HL-60 (cell line): Measurements from ENCODE around the gene CPB1.

Source experiments
- GABPA ChIP-seq: IDR thresholded peaks from 2 replicates; pipeline ENCODE4 v1.6.1; 2012; ENCODE audit warnings: low read depth
- REST ChIP-seq: IDR thresholded peaks from 2 replicates; pipeline ENCODE4 v1.6.1; 2012; ENCODE audit warnings: low read depth; ENCODE audit not compliant: insufficient replicate concordance
- TF ChIP-seq, protein P1 (sequence below): IDR thresholded peaks from one replicate; pipeline ENCODE4 v1.5.1; 2011; ENCODE audit warnings: low read length, control low read depth, inconsistent platforms; ENCODE audit not compliant: insufficient read depth

GRCh38 chr3:148816427-148816826, 11.2 kb upstream of the CPB1 start:
- TF ChIP-seq, protein P1, sequence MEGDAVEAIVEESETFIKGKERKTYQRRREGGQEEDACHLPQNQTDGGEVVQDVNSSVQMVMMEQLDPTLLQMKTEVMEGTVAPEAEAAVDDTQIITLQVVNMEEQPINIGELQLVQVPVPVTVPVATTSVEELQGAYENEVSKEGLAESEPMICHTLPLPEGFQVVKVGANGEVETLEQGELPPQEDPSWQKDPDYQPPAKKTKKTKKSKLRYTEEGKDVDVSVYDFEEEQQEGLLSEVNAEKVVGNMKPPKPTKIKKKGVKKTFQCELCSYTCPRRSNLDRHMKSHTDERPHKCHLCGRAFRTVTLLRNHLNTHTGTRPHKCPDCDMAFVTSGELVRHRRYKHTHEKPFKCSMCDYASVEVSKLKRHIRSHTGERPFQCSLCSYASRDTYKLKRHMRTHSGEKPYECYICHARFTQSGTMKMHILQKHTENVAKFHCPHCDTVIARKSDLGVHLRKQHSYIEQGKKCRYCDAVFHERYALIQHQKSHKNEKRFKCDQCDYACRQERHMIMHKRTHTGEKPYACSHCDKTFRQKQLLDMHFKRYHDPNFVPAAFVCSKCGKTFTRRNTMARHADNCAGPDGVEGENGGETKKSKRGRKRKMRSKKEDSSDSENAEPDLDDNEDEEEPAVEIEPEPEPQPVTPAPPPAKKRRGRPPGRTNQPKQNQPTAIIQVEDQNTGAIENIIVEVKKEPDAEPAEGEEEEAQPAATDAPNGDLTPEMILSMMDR: no peak
- TF ChIP-seq REST: no peak
- TF ChIP-seq GABPA: no peak
